Measurements from ENCODE around the gene APEX2. TPM values are rescaled to one million over a fixed set of nuclear protein-coding genes. Genes with fewer than 3 reads are reported as not detected.

The APEX2 gene
- total RNA-seq, 1 experiment from 2014 or later = 14.0 TPM

DNA sequence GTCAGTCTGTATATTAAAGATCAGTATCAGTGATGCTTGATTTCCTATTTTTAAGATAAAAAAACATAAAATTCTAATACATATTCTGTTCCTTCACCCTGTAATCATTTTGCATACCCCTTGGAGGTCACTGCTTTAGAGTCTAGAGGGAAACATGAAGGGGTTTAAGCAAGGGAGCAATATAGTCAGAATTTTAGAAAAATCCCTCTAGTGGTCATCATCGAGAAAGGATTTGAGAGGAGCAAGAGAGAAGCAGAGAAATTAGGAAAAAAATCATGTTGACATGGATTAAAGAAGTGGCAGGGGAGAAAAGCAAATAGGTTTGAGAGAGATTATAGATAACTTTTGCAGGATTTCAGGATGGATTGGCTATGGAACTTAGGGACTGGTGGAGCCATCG is 11.1 kb downstream of the APEX2 start:
- H3K4me3 Mint-ChIP-seq (ENCODE audit: unreplicated experiment) = no peak overlapping the region
- TF ChIP-seq, protein P1, sequence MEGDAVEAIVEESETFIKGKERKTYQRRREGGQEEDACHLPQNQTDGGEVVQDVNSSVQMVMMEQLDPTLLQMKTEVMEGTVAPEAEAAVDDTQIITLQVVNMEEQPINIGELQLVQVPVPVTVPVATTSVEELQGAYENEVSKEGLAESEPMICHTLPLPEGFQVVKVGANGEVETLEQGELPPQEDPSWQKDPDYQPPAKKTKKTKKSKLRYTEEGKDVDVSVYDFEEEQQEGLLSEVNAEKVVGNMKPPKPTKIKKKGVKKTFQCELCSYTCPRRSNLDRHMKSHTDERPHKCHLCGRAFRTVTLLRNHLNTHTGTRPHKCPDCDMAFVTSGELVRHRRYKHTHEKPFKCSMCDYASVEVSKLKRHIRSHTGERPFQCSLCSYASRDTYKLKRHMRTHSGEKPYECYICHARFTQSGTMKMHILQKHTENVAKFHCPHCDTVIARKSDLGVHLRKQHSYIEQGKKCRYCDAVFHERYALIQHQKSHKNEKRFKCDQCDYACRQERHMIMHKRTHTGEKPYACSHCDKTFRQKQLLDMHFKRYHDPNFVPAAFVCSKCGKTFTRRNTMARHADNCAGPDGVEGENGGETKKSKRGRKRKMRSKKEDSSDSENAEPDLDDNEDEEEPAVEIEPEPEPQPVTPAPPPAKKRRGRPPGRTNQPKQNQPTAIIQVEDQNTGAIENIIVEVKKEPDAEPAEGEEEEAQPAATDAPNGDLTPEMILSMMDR (IDR thresholded peaks at IDR 0.05; ENCODE audit: unreplicated experiment) = peak; percentile 21
- intact Hi-C loops (cut with micrococcal nuclease) = no loop called here
- H3K4me1 Mint-ChIP-seq (ENCODE audit: insufficient read depth, unreplicated experiment) = peaks cover 6% of the 10 kb centered on the region
- H3K36me3 Mint-ChIP-seq (ENCODE audit: insufficient read depth, unreplicated experiment) = no peaks in the 10 kb centered on the region
- ChIA-PET CTCF (interaction anchor here (0.6 to 1.3 kb wide), 8 partner anchors 9 to 1504 kb away, joined by 3 to 6 read pairs (median 4); partner anchors contain the start of genes ALAS2, APEX2 and GNL3L), POLR2A (interaction anchor here (5.6 kb wide), 1 partner anchor 11 kb away, joined by 30 read pairs; the partner anchor contains the start of gene APEX2)
- BruUV-seq (replicated peaks) = no TSS peak
- H3K27ac Mint-ChIP-seq (ENCODE audit: low read depth, unreplicated experiment) = no peak overlapping the region
- no peak for DNase-seq (ENCODE audit: unreplicated experiment)
- no peaks in the 10 kb centered on the region for H3K27me3 Mint-ChIP-seq (ENCODE audit: insufficient read depth, unreplicated experiment)
- H3K9me3 Mint-ChIP-seq (ENCODE audit: unreplicated experiment) = no peaks in the 10 kb centered on the region

DNA sequence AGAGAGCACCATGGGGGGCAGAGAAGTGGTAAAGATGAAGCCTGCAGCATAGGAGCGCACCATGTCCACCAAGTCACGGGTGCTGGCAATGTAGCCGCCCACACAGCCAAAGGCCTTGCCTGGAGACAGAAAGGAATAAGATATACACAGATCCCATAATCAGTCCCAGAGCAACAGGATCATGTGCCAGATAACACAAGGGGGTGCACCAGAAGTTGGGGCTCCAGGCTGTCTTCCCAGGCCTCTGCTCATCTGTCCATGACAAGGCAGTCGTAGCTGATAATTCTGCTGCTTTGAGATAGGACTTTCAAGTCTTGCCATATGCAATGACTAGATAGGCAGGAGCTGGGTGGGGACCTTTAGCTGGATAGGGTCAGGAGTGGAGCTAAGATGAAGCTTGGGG is 14.7 kb downstream of the APEX2 start:
- CTCF ChIA-PET = interaction anchor here (0.5 kb wide), 1 partner anchor 1705 kb away, joined by 3 read pairs; no protein-coding TSS in a partner anchor
- no peaks in the 10 kb centered on the region for H3K36me3 Mint-ChIP-seq (ENCODE audit: insufficient read depth, unreplicated experiment)
- POLR2A ChIA-PET = interaction anchor here (3.0 kb wide), 1 partner anchor 15 kb away, joined by 9 read pairs; the partner anchor contains the start of gene APEX2
- no peak overlapping the region for H3K4me3 Mint-ChIP-seq (ENCODE audit: unreplicated experiment)
- H3K4me1 Mint-ChIP-seq (ENCODE audit: insufficient read depth, unreplicated experiment) = no peaks in the 10 kb centered on the region
- TF ChIP-seq, protein P1 (IDR thresholded peaks at IDR 0.05; ENCODE audit: unreplicated experiment) = no peak
- no peaks in the 10 kb centered on the region for H3K27me3 Mint-ChIP-seq (ENCODE audit: insufficient read depth, unreplicated experiment)
- intact Hi-C loops (cut with micrococcal nuclease) = no loop called here
- no peak for DNase-seq (ENCODE audit: unreplicated experiment)
- BruUV-seq (replicated peaks) = no TSS peak
- no peaks in the 10 kb centered on the region for H3K9me3 Mint-ChIP-seq (ENCODE audit: unreplicated experiment)
- no peak overlapping the region for H3K27ac Mint-ChIP-seq (ENCODE audit: low read depth, unreplicated experiment)

DNA sequence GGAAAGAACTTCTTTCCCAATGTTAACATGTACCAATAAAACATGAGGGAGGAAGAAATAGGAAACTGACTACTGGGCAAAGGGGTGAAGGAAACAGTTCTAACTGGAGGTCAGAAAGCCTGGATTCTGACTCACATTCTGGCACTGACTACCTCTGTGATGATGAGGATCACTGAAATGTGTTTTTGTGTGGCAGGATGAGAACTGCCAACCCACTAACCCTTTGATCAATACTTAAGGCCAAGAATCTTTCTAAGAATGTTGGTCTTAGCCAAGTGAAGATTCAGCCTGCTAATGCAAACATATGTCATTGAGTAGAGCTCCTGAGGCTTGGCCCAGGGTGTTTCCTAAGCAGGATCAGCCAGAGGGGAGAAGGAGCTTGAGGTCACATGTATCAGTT is 26.0 kb downstream of the APEX2 start:
- Mint-ChIP-seq H3K27me3 (ENCODE audit: insufficient read depth, unreplicated experiment) (peaks cover 34% of the 10 kb centered on the region), H3K36me3 (ENCODE audit: insufficient read depth, unreplicated experiment) (no peaks in the 10 kb centered on the region), H3K4me1 (ENCODE audit: insufficient read depth, unreplicated experiment) (no peaks in the 10 kb centered on the region), H3K27ac (ENCODE audit: low read depth, unreplicated experiment) (no peak overlapping the region), H3K9me3 (ENCODE audit: unreplicated experiment) (no peaks in the 10 kb centered on the region), H3K4me3 (ENCODE audit: unreplicated experiment) (no peak overlapping the region)
- no peak for DNase-seq (ENCODE audit: unreplicated experiment)
- POLR2A ChIA-PET = no interaction called here
- intact Hi-C loops (cut with micrococcal nuclease) = no loop called here
- CTCF ChIA-PET = no interaction called here
- TF ChIP-seq, protein P1 (IDR thresholded peaks at IDR 0.05; ENCODE audit: unreplicated experiment) = no peak
- BruUV-seq (replicated peaks) = no TSS peak

DNA sequence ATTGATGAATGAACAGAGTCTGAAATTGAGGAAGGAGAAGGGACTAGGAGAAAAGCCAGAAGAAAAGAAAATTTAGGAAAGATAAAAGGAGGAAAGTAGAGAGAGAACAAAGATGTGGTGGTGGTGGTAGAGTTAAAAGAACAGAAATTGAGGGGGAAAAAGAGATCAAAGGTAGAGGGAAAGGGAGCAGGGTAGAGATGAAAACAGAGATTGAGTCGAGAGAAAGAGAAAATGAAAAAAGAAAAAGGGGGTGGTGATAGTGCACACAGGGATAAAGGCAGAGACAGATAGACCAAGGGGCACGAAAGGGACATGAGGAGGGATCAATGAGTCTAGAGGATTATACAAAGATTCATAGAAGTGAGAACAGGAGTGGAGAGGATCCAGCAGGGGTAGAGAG is 26.7 kb downstream of the APEX2 start:
- BruUV-seq (replicated peaks) = no TSS peak
- ChIA-PET CTCF (no interaction called here), POLR2A (no interaction called here)
- Mint-ChIP-seq H3K9me3 (ENCODE audit: unreplicated experiment) (no peaks in the 10 kb centered on the region), H3K4me1 (ENCODE audit: insufficient read depth, unreplicated experiment) (no peaks in the 10 kb centered on the region), H3K27ac (ENCODE audit: low read depth, unreplicated experiment) (no peak overlapping the region), H3K27me3 (ENCODE audit: insufficient read depth, unreplicated experiment) (peaks cover 37% of the 10 kb centered on the region), H3K36me3 (ENCODE audit: insufficient read depth, unreplicated experiment) (no peaks in the 10 kb centered on the region), H3K4me3 (ENCODE audit: unreplicated experiment) (no peak overlapping the region)
- intact Hi-C loops (cut with micrococcal nuclease) = no loop called here
- TF ChIP-seq, protein P1 (IDR thresholded peaks at IDR 0.05; ENCODE audit: unreplicated experiment) = no peak
- DNase-seq (ENCODE audit: unreplicated experiment) = no peak
